DOHH2 (cell line): ENCODE data around the gene SYNE4.

Source experiments
- H3F3A ChIP-seq: fragments of 200-600 bp; sonication (generic), shearing (Covaris generic); 2 replicates; pipeline ENCODE4 v1.6.0; 2016; ENCODE audit warnings: antibody characterized with exemption, mild to moderate bottlenecking; ENCODE audit not compliant: control insufficient read depth, insufficient read depth
- H3K27ac ChIP-seq: fragments of 200-600 bp; sonication (generic); 2 replicates; pipeline ENCODE4 v1.5.1; 2014; ENCODE audit warnings: low read depth, mild to moderate bottlenecking, low read length, moderate library complexity
- H3K27me3 ChIP-seq: fragments of 200-600 bp; sonication (generic); 2 replicates; pipeline ENCODE4 v1.6.1; 2014; ENCODE audit warnings: mild to moderate bottlenecking, low read length, mixed read lengths; ENCODE audit not compliant: control insufficient read depth
- H3K36me3 ChIP-seq: fragments of 200-600 bp; sonication (generic); 2 replicates; pipeline ENCODE4 v1.6.1; 2014; ENCODE audit warnings: mild to moderate bottlenecking, low read length, moderate library complexity, mixed read lengths; ENCODE audit not compliant: control insufficient read depth
- H3K4me1 ChIP-seq: fragments of 200-600 bp; sonication (generic); 2 replicates; pipeline ENCODE4 v1.6.1; 2014; ENCODE audit warnings: mild to moderate bottlenecking, low read length, mixed read lengths; ENCODE audit not compliant: control insufficient read depth
- H3K4me2 ChIP-seq: fragments of 200-600 bp; sonication (generic); 2 replicates; pipeline ENCODE4 v1.6.0; 2014; ENCODE audit warnings: mild to moderate bottlenecking, low read length, moderate library complexity
- H3K4me3 ChIP-seq: fragments of 200-600 bp; sonication (generic); 2 replicates; pipeline ENCODE4 v1.5.1; 2014; ENCODE audit warnings: mild to moderate bottlenecking, low read length, mixed read lengths
- H3K79me2 ChIP-seq: fragments of 200-600 bp; sonication (generic); 2 replicates; pipeline ENCODE4 v1.6.1; 2014; ENCODE audit warnings: mild to moderate bottlenecking, low read length, mixed read lengths; ENCODE audit not compliant: control insufficient read depth
- H3K9me2 ChIP-seq: fragments of 200-600 bp; sonication (generic); replicated peaks from 2 replicates; pipeline ENCODE4 v1.6.1; 2014; ENCODE audit warnings: mild to moderate bottlenecking, low read length, mixed read lengths; ENCODE audit not compliant: control insufficient read depth
- H3K9me3 ChIP-seq: fragments of 200-600 bp; sonication (generic); 2 replicates; pipeline ENCODE4 v1.6.1; 2014; ENCODE audit warnings: antibody characterized with exemption, low read length, mixed read lengths; ENCODE audit not compliant: control insufficient read depth, insufficient read depth
- H4K20me1 ChIP-seq: fragments of 200-600 bp; sonication (generic); 2 replicates; pipeline ENCODE4 v1.6.0; 2014; ENCODE audit warnings: low read depth, mild to moderate bottlenecking, antibody characterized with exemption, low read length, moderate library complexity; ENCODE audit not compliant: control insufficient read depth, insufficient read depth
- CTCF ChIP-seq: fragments of 200-600 bp; sonication (generic); IDR thresholded peaks from one replicate; pipeline ENCODE4 v1.5.1; 2014; ENCODE audit warnings: antibody characterized with exemption, mild to moderate bottlenecking, low read depth, low read length; ENCODE audit not compliant: poor library complexity, severe bottlenecking
- EZH2phosphoT487 ChIP-seq: fragments of 200-600 bp; sonication (generic); IDR thresholded peaks from 2 replicates; pipeline ENCODE4 v1.6.1; 2017; ENCODE audit warnings: borderline replicate concordance, mild to moderate bottlenecking, antibody characterized with exemption, low read length, moderate library complexity, mixed read lengths

The SYNE4 gene

GRCh38 chr19:35993923-35994598 lies 14.6 kb downstream of the SYNE4 start:
- H3K4me3 ChIP-seq, result peak overlapping the region; percentile 76
- peak overlapping the region; percentile 86 for H3K4me2 ChIP-seq
- H3K79me2 ChIP-seq, result peaks cover 34% of the 10 kb centered on the region
- H3F3A ChIP-seq, result 0 out of 2 replicates have a peak, but pooled peaks cover 2% of the 10 kb centered on the region
- H3K9me3 ChIP-seq, result no peaks in the 10 kb centered on the region
- TF ChIP-seq CTCF, result no peak
- TF ChIP-seq EZH2phosphoT487, result no peak
- H3K4me1 ChIP-seq, result peaks cover 17% of the 10 kb centered on the region
- peaks cover 15% of the 10 kb centered on the region for H3K36me3 ChIP-seq
- no peaks in the 10 kb centered on the region for H3K9me2 ChIP-seq
- 0 out of 2 replicates have a peak, but pooled peaks cover 4% of the 10 kb centered on the region for H4K20me1 ChIP-seq
- no peak overlapping the region for H3K27ac ChIP-seq
- H3K27me3 ChIP-seq, result no peaks in the 10 kb centered on the region

DNA sequence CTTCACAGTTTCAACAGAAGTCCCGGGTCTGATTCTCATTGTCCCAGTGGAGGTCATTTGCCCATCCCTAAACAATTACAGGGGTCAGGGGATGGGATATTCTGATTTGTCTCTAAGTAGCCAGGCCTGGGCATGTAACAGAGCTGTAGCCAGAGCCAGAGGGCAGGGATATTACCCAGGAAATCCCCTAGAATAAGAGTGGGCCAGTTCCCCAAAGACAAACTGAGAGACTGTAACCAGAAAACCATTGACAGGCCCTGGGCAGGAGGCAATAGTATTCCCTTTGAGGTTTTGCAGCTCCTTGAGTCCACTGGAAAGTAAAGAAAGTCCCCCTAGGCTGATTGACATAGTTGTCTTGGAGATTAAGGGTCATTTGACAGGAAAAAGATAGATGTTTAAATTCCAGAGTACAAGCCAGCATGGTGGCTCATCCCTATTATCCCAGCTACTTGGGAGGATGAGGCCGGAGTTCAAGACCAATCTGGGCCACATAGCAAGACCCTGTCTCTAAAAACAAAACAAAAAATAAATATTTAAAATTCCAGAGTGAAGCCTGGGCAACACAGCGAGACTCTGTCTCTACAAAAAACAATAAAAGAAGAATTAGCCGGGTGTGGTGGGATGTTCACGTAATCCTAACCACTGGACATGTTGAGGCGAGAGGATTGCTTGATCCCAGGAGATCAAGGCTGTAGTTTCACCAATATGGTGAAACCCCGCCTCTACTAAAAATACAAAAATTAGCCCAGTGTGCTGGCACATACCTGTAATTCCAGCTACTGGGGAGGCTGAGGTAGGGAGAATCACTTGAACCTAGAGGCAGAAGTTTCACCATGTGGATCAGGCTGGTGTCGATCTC lies 15.5 kb downstream of the SYNE4 start:
- H4K20me1 ChIP-seq, result 0 out of 2 replicates have a peak, but pooled peaks cover 4% of the 10 kb centered on the region
- no peak for TF ChIP-seq EZH2phosphoT487
- no peak for TF ChIP-seq CTCF
- no peak overlapping the region for H3K4me2 ChIP-seq
- peaks cover 5% of the 10 kb centered on the region; the same call in 1 of the 2 replicates for H3K9me3 ChIP-seq
- H3K9me2 ChIP-seq, result no peaks in the 10 kb centered on the region
- H3K27ac ChIP-seq, result no peak overlapping the region
- H3K36me3 ChIP-seq, result peaks cover 12% of the 10 kb centered on the region
- H3F3A ChIP-seq, result 0 out of 2 replicates have a peak, but pooled peaks cover 2% of the 10 kb centered on the region
- no peaks in the 10 kb centered on the region for H3K27me3 ChIP-seq
- no peak overlapping the region for H3K4me3 ChIP-seq
- peaks cover 27% of the 10 kb centered on the region for H3K79me2 ChIP-seq
- peaks cover 17% of the 10 kb centered on the region for H3K4me1 ChIP-seq

DNA sequence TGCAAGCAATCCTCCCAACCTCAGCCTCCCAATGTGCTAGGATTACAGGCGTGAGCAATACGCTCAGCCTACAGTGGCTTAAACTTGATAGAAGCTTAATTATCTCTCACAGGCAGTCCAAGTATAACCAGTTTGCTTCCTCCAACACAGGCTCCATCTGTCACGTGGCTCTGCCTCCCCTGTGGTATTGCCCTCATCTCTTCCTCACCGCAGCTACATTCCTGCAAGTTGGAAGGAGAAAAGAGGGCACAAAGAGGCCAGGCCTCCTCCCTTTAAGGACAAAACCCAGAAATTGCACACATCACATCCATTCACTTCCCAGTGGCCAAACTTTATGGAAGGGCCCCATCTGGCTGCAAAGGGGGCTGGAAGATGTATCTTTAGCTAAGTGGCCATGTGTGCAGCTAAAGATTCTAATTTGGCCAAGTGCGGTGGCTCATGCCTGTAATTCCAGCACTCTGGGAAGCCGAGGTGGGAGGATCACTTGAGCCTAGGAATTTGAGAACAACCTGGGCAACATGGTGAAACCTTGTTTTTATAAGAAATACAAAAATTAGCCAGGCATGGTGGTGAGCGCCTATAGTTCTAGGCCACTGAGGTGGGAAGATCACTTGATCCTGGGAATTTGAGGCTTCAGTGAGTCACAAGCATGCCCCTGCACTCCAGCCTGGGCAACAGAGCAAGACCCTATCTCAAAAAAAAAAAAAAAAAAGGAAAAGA lies 16.7 kb downstream of the SYNE4 start:
- H3K4me3 ChIP-seq, result no peak overlapping the region
- H3F3A ChIP-seq, result 0 out of 2 replicates have a peak, but pooled peaks cover 2% of the 10 kb centered on the region
- H3K4me1 ChIP-seq, result peaks cover 20% of the 10 kb centered on the region
- no peak overlapping the region for H3K4me2 ChIP-seq
- no peak overlapping the region for H3K27ac ChIP-seq
- 0 out of 2 replicates have a peak, but pooled peaks cover 4% of the 10 kb centered on the region for H4K20me1 ChIP-seq
- peaks cover 18% of the 10 kb centered on the region for H3K79me2 ChIP-seq
- H3K9me2 ChIP-seq, result no peaks in the 10 kb centered on the region
- H3K27me3 ChIP-seq, result peaks cover 4% of the 10 kb centered on the region; the same call in 1 of the 2 replicates
- peaks cover 5% of the 10 kb centered on the region; the same call in 1 of the 2 replicates for H3K9me3 ChIP-seq
- peaks cover 7% of the 10 kb centered on the region; the same call in 1 of the 2 replicates for H3K36me3 ChIP-seq
- TF ChIP-seq CTCF (no peak), EZH2phosphoT487 (no peak)
